HAP-1 (cell line): ENCODE measurements around the gene LSAMP.

Experiments used
- DNase-seq, 2 experiments: peaks; one replicate each; pipeline ENCODE4 v3.0.0-alpha.2; 2016 to 2020; ENCODE audit warnings: low spot score in 2 of 2
- H3K27me3 ChIP-seq: fragments of 250-450 bp; sonication (Bioruptor Pico); 2 replicates; pipeline ENCODE4 v1.5.1; 2020; ENCODE audit warnings: low read depth, mild to moderate bottlenecking, moderate library complexity
- H3K36me3 ChIP-seq: fragments of 250-450 bp; sonication (Bioruptor Pico); replicated peaks from 2 replicates; pipeline ENCODE4 v1.5.1; 2020; ENCODE audit warnings: mild to moderate bottlenecking
- H3K4me1 ChIP-seq: fragments of 250-450 bp; sonication (Bioruptor Pico); 2 replicates; pipeline ENCODE4 v1.5.1; 2020; ENCODE audit warnings: mild to moderate bottlenecking
- H3K4me3 ChIP-seq: fragments of 250-450 bp; sonication (Bioruptor Pico); 2 replicates; pipeline ENCODE4 v1.5.1; 2020; ENCODE audit warnings: mild to moderate bottlenecking, moderate library complexity
- H3K9me3 ChIP-seq: fragments of 250-450 bp; sonication (Bioruptor Pico); 2 replicates; pipeline ENCODE4 v1.5.1; 2020; ENCODE audit warnings: mild to moderate bottlenecking, moderate library complexity
- in situ Hi-C: fragments of 300-500 bp; cut with MboI; formaldehyde crosslinking; loops from 3 replicates; pipeline ENCODE4 v1.14.3; 2020; ENCODE audit warnings: low sequenced_read_pairs, inconsistent platforms, mixed read lengths

Gene LSAMP

GRCh38 chr3:116015931-116016330, 429.4 kb downstream of the LSAMP start:
- DNase-seq: no peak
- in situ Hi-C loops: no loop called here
- H3K4me1 ChIP-seq: no peaks in the 10 kb centered on the region
- no peaks in the 10 kb centered on the region for H3K9me3 ChIP-seq
- no peaks in the 10 kb centered on the region for H3K36me3 ChIP-seq
- no peaks in the 10 kb centered on the region for H3K27me3 ChIP-seq
- no peak overlapping the region for H3K4me3 ChIP-seq

DNA sequence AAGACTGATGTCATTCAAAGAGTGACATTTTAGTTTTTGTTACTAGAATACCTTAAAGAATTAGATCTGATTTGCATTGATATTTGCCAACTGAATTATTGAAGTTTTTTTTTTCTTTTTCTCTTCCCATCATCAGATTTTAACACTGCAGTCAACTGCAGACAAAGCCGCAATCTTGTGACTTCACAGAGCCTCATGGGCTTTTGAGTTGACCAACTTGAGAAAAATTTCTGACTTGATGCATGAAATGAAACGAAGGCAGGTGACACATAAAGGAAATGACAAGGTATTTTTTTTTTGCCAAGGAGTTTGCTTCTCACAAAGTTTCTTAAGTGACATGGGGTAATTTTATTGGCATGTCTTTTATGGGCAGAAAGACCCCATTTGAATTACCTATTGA, 438.3 kb downstream of the LSAMP start:
- Histone ChIP-seq H3K36me3 (no peaks in the 10 kb centered on the region), H3K4me3 (no peak overlapping the region), H3K27me3 (no peaks in the 10 kb centered on the region), H3K9me3 (no peaks in the 10 kb centered on the region), H3K4me1 (no peaks in the 10 kb centered on the region)
- in situ Hi-C loops: no loop called here
- DNase-seq: no peak

DNA sequence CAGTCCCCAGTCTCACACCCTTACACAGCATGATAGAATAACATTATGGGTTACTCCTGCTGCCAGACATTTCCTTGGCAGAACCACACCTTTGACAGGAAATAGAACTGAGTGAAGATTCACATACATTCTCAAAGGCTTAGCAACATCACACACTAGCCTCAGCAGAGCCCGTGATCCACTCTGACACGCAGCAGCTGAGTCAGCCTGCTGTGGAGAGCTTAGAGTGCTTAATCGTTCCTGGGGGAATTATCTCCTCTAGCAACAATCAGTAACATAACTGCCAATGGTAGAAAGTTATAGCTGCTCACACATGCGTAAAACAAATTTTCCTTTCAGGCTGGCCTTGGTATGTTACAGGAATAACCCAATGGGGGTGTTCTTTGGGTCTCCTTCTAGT, 439.9 kb downstream of the LSAMP start:
- DNase-seq: no peak
- H3K9me3 ChIP-seq: no peaks in the 10 kb centered on the region; the same call in 1 of the 2 replicates
- in situ Hi-C loops: no loop called here
- no peaks in the 10 kb centered on the region for H3K36me3 ChIP-seq
- no peaks in the 10 kb centered on the region for H3K27me3 ChIP-seq
- H3K4me3 ChIP-seq: no peak overlapping the region
- peaks cover 3% of the 10 kb centered on the region; the same call in 1 of the 2 replicates for H3K4me1 ChIP-seq

DNA sequence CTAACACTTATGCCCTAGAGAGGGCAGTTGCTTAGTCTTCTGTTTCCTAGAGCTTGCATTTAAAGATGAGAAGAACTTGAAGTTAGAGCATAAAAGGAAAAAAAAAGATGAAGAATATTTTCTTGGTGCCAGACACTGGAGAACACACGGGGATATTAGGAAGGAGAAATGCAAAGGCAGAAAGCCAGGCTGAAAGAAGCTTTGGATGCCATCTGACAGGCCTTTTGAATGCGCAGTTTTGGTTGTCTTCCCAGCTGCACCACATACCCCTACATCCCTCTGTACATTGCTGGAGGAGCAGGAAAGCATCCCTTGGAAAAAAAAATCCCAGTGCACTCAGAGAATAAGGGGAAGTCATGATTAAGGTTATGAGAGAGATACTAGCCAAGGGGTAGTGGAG, 443.1 kb downstream of the LSAMP start:
- Histone ChIP-seq H3K4me3 (no peak overlapping the region), H3K36me3 (no peaks in the 10 kb centered on the region), H3K4me1 (peaks cover 3% of the 10 kb centered on the region; the same call in 1 of the 2 replicates), H3K9me3 (no peaks in the 10 kb centered on the region; the same call in 1 of the 2 replicates), H3K27me3 (no peaks in the 10 kb centered on the region)
- in situ Hi-C loops: no loop called here
- no peak for DNase-seq

- peak in 1 of 2 experiments; percentile 21 for DNase-seq
- H3K27me3 ChIP-seq: no peaks in the 10 kb centered on the region
- no peaks in the 10 kb centered on the region for H3K36me3 ChIP-seq
- H3K4me1 ChIP-seq: peaks cover 3% of the 10 kb centered on the region; the same call in 1 of the 2 replicates
- no peak overlapping the region for H3K4me3 ChIP-seq
- in situ Hi-C loops: no loop called here
- no peaks in the 10 kb centered on the region; the same call in 1 of the 2 replicates for H3K9me3 ChIP-seq
Observed at GRCh38 chr3:116001151-116001621, 444.1 kb downstream of the LSAMP start.

DNA sequence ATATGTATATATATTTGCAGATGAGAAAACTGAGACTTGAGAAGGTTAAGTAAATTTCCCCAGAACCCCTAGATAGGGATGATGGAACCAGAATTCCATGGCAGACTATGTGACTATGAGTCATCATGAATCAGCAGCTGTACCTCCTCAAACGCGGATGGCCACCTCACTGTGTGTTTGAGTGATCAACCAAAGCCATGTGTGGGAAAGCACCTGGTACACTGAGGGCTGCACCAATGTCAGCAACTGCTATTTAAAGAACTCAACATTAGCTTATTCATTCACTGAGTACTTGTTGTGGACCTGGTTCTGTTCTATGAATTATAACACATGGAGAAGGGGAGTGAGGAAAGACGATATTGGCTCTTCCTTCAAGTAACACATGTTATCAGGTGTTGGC, 445.0 kb downstream of the LSAMP start:
- Histone ChIP-seq H3K9me3 (no peaks in the 10 kb centered on the region; the same call in 1 of the 2 replicates), H3K4me1 (peaks cover 3% of the 10 kb centered on the region; the same call in 1 of the 2 replicates), H3K4me3 (no peak overlapping the region), H3K36me3 (no peaks in the 10 kb centered on the region), H3K27me3 (no peaks in the 10 kb centered on the region)
- in situ Hi-C loops: no loop called here
- DNase-seq: no peak

GRCh38 chr3:115999613-116000012, 445.7 kb downstream of the LSAMP start:
- no peaks in the 10 kb centered on the region for H3K36me3 ChIP-seq
- no peak for DNase-seq
- in situ Hi-C loops: no loop called here
- H3K9me3 ChIP-seq: no peaks in the 10 kb centered on the region; the same call in 1 of the 2 replicates
- H3K4me1 ChIP-seq: peaks cover 3% of the 10 kb centered on the region; the same call in 1 of the 2 replicates
- no peaks in the 10 kb centered on the region for H3K27me3 ChIP-seq
- H3K4me3 ChIP-seq: no peak overlapping the region

DNA sequence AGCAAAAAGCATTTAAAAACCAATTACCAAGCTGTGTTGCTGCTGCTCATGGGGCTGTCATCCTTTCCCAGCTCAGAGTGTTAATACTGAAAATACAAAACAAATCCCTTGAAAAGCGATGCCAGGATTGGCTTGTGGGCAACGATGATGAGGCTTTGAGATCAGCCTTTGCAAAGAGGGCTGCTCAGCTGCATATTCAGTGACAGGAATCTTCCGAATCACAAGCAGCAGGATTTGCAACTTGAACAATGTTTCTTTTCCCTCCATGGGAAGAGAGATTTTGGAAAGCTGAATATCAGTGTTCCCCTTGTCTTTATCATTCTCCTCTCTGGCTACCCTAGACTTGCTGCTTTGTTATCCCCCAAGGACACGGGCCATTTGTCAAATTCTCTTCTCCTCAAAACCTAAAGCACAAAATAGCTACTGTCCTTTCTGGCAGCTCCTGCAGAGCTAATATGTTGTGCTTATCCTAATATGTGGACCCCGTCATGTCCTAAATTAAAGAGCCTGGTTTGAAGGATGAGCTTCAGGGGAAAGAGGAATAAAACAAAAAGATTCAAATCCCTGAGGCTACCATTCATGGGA, 446.2 kb downstream of the LSAMP start:
- Histone ChIP-seq H3K36me3 (no peaks in the 10 kb centered on the region), H3K27me3 (no peaks in the 10 kb centered on the region), H3K4me3 (no peak overlapping the region), H3K9me3 (no peaks in the 10 kb centered on the region; the same call in 1 of the 2 replicates), H3K4me1 (peaks cover 3% of the 10 kb centered on the region; the same call in 1 of the 2 replicates)
- DNase-seq: no peak
- in situ Hi-C loops: no loop called here

- H3K4me3 ChIP-seq: no peak overlapping the region
- DNase-seq: no peak
- H3K27me3 ChIP-seq: no peaks in the 10 kb centered on the region
- peaks cover under 1% of the 10 kb centered on the region; the same call in 1 of the 2 replicates for H3K4me1 ChIP-seq
- in situ Hi-C loops: no loop called here
- H3K36me3 ChIP-seq: no peaks in the 10 kb centered on the region
- no peaks in the 10 kb centered on the region; the same call in 1 of the 2 replicates for H3K9me3 ChIP-seq
Observed at GRCh38 chr3:115996420-115997108, 448.7 kb downstream of the LSAMP start.

GRCh38 chr3:115990669-115991068, 454.6 kb downstream of the LSAMP start:
- H3K36me3 ChIP-seq: no peaks in the 10 kb centered on the region
- peaks cover 12% of the 10 kb centered on the region for H3K27me3 ChIP-seq
- no peaks in the 10 kb centered on the region for H3K4me1 ChIP-seq
- DNase-seq: no peak
- H3K4me3 ChIP-seq: no peak overlapping the region
- in situ Hi-C loops: no loop called here
- no peaks in the 10 kb centered on the region for H3K9me3 ChIP-seq

GRCh38 chr3:115989684-115990421, 455.4 kb downstream of the LSAMP start:
- no peak for DNase-seq
- Histone ChIP-seq H3K4me3 (no peak overlapping the region), H3K4me1 (no peaks in the 10 kb centered on the region), H3K27me3 (peaks cover 12% of the 10 kb centered on the region), H3K9me3 (no peaks in the 10 kb centered on the region), H3K36me3 (no peaks in the 10 kb centered on the region)
- in situ Hi-C loops: no loop called here

- H3K9me3 ChIP-seq: no peaks in the 10 kb centered on the region
- H3K4me3 ChIP-seq: no peak overlapping the region
- no peaks in the 10 kb centered on the region for H3K4me1 ChIP-seq
- in situ Hi-C loops: no loop called here
- H3K36me3 ChIP-seq: no peaks in the 10 kb centered on the region
- peaks cover 12% of the 10 kb centered on the region for H3K27me3 ChIP-seq
- DNase-seq: peak in 1 of 2 experiments; percentile 18
Observed at GRCh38 chr3:115986555-115987207, 458.6 kb downstream of the LSAMP start.

- Histone ChIP-seq H3K4me1 (no peaks in the 10 kb centered on the region), H3K4me3 (no peak overlapping the region), H3K9me3 (no peaks in the 10 kb centered on the region), H3K36me3 (no peaks in the 10 kb centered on the region), H3K27me3 (peaks cover 3% of the 10 kb centered on the region; the same call in 1 of the 2 replicates)
- no peak for DNase-seq
- in situ Hi-C loops: no loop called here
Observed at GRCh38 chr3:115982629-115983028, 462.7 kb downstream of the LSAMP start.
